ENCODE data around the gene ANKRD13A.
"Not testable (repeated sequence)": the region's sequence is repeated elsewhere in the genome, so short reads cannot be mapped to it uniquely, and the experiment has no call there.

ANKRD13A gene

GRCh38 chr12:110037315-110037714 is 38.1 kb downstream of the ANKRD13A start:
- no peak overlapping the region for H3K9ac ChIP-seq (ENCODE audit: low read depth, low read length)
- H3K27me3 ChIP-seq (ENCODE audit: insufficient read depth, low read length) = no peaks in the 10 kb centered on the region
- H3K9me3 ChIP-seq (ENCODE audit: insufficient read depth, low read depth, low read length) = no peaks in the 10 kb centered on the region
- no peak overlapping the region for H3K4me3 ChIP-seq (ENCODE audit: low read length)
- peaks cover 12% of the 10 kb centered on the region; the same call in 1 of the 2 replicates for H3K4me1 ChIP-seq (ENCODE audit: insufficient read depth, low read length)
- peaks cover 35% of the 10 kb centered on the region for H3K36me3 ChIP-seq (ENCODE audit: insufficient read depth, low read depth, low read length)
- no peak overlapping the region for H3K27ac ChIP-seq (ENCODE audit: low read length)

- H3K4me3 ChIP-seq (ENCODE audit: low read length) = no peak overlapping the region
- H3K9me3 ChIP-seq (ENCODE audit: insufficient read depth, low read depth, low read length) = no peaks in the 10 kb centered on the region
- H3K36me3 ChIP-seq (ENCODE audit: insufficient read depth, low read depth, low read length) = peaks cover 32% of the 10 kb centered on the region
- H3K9ac ChIP-seq (ENCODE audit: low read depth, low read length) = no peak overlapping the region
- no peaks in the 10 kb centered on the region for H3K27me3 ChIP-seq (ENCODE audit: insufficient read depth, low read length)
- peaks cover 12% of the 10 kb centered on the region; the same call in 1 of the 2 replicates for H3K4me1 ChIP-seq (ENCODE audit: insufficient read depth, low read length)
- no peak overlapping the region for H3K27ac ChIP-seq (ENCODE audit: low read length)
These were observed 39.5 kb downstream of the ANKRD13A start for GRCh38 chr12:110038741-110039084.

GRCh38 chr12:110039085-110039807 is 40.0 kb downstream of the ANKRD13A start:
- Histone ChIP-seq H3K36me3 (ENCODE audit: insufficient read depth, low read depth, low read length) (peaks cover 29% of the 10 kb centered on the region), H3K27me3 (ENCODE audit: insufficient read depth, low read length) (no peaks in the 10 kb centered on the region), H3K9ac (ENCODE audit: low read depth, low read length) (no peak overlapping the region), H3K4me1 (ENCODE audit: insufficient read depth, low read length) (peaks cover 12% of the 10 kb centered on the region; the same call in 1 of the 2 replicates), H3K4me3 (ENCODE audit: low read length) (no peak overlapping the region), H3K27ac (ENCODE audit: low read length) (no peak overlapping the region), H3K9me3 (ENCODE audit: insufficient read depth, low read depth, low read length) (no peaks in the 10 kb centered on the region)

- no peak overlapping the region for H3K4me3 ChIP-seq (ENCODE audit: low read length)
- H3K4me1 ChIP-seq (ENCODE audit: insufficient read depth, low read length) = peaks cover 12% of the 10 kb centered on the region; the same call in 1 of the 2 replicates
- H3K9ac ChIP-seq (ENCODE audit: low read depth, low read length) = no peak overlapping the region
- H3K27me3 ChIP-seq (ENCODE audit: insufficient read depth, low read length) = no peaks in the 10 kb centered on the region
- no peak overlapping the region for H3K27ac ChIP-seq (ENCODE audit: low read length)
- peaks cover 19% of the 10 kb centered on the region for H3K36me3 ChIP-seq (ENCODE audit: insufficient read depth, low read depth, low read length)
- no peaks in the 10 kb centered on the region for H3K9me3 ChIP-seq (ENCODE audit: insufficient read depth, low read depth, low read length)
These were observed 43.0 kb downstream of the ANKRD13A start for GRCh38 chr12:110042264-110042663.

GRCh38 chr12:110046451-110047187 is 47.4 kb downstream of the ANKRD13A start:
- Histone ChIP-seq H3K4me3 (ENCODE audit: low read length) (peak overlapping the region; percentile 7; the same call in 1 of the 2 replicates), H3K4me1 (ENCODE audit: insufficient read depth, low read length) (peaks cover 3% of the 10 kb centered on the region; the same call in 1 of the 2 replicates)

GRCh38 chr12:110047297-110047940 is 48.2 kb downstream of the ANKRD13A start:
- no peak overlapping the region for H3K27ac ChIP-seq (ENCODE audit: low read length)
- H3K9me3 ChIP-seq (ENCODE audit: insufficient read depth, low read depth, low read length) = no peaks in the 10 kb centered on the region
- H3K4me3 ChIP-seq (ENCODE audit: low read length) = peak overlapping the region; percentile 92
- H3K4me1 ChIP-seq (ENCODE audit: insufficient read depth, low read length) = peaks cover 3% of the 10 kb centered on the region; the same call in 1 of the 2 replicates
- H3K27me3 ChIP-seq (ENCODE audit: insufficient read depth, low read length) = no peaks in the 10 kb centered on the region
- peak overlapping the region; percentile 80; the same call in 1 of the 2 replicates for H3K9ac ChIP-seq (ENCODE audit: low read depth, low read length)
- peaks cover under 1% of the 10 kb centered on the region for H3K36me3 ChIP-seq (ENCODE audit: insufficient read depth, low read depth, low read length)

More at GRCh38 chr12:110046451-110047187, 47.4 kb downstream of the ANKRD13A start:
- peaks cover 9% of the 10 kb centered on the region for H3K36me3 ChIP-seq (ENCODE audit: insufficient read depth, low read depth, low read length)
- H3K9me3 ChIP-seq (ENCODE audit: insufficient read depth, low read depth, low read length) = no peaks in the 10 kb centered on the region
- H3K27ac ChIP-seq (ENCODE audit: low read length) = no peak overlapping the region
- H3K9ac ChIP-seq (ENCODE audit: low read depth, low read length) = no peak overlapping the region
- H3K27me3 ChIP-seq (ENCODE audit: insufficient read depth, low read length) = no peaks in the 10 kb centered on the region

- no peaks in the 10 kb centered on the region for H3K9me3 ChIP-seq (ENCODE audit: insufficient read depth, low read depth, low read length)
- H3K4me3 ChIP-seq (ENCODE audit: low read length) = peak within 1 kb of the TSS; percentile 92
- H3K4me1 ChIP-seq (ENCODE audit: insufficient read depth, low read length) = peaks cover 3% of the 10 kb centered on the region; the same call in 1 of the 2 replicates
- no peaks in the 10 kb centered on the region for H3K36me3 ChIP-seq (ENCODE audit: insufficient read depth, low read depth, low read length)
- H3K27ac ChIP-seq (ENCODE audit: low read length) = no peak within 1 kb of the TSS
- peak within 1 kb of the TSS; percentile 80; the same call in 1 of the 2 replicates for H3K9ac ChIP-seq (ENCODE audit: low read depth, low read length)
- H3K27me3 ChIP-seq (ENCODE audit: insufficient read depth, low read length) = no peaks in the 10 kb centered on the region
These were observed 49.2 kb downstream of the ANKRD13A start, which contains the start of gene C12orf76 for GRCh38 chr12:110048242-110049027. TSS of gene C12orf76 (minus strand) at chr12:110048522. CDS start at chr12:110048495, 27 bp downstream.

- Histone ChIP-seq H3K9ac (ENCODE audit: low read depth, low read length) (peak overlapping the region; percentile 80; the same call in 1 of the 2 replicates), H3K4me3 (ENCODE audit: low read length) (peak overlapping the region; percentile 92)
These were observed 49.8 kb downstream of the ANKRD13A start for GRCh38 chr12:110049034-110049433.

GRCh38 chr12:110049666-110050065 is 50.4 kb downstream of the ANKRD13A start:
- not testable (repeated sequence) for H3K9ac ChIP-seq (ENCODE audit: low read depth, low read length); H3K4me3 ChIP-seq (ENCODE audit: low read length); H3K27ac ChIP-seq (ENCODE audit: low read length); H3K27me3 ChIP-seq (ENCODE audit: insufficient read depth, low read length); H3K36me3 ChIP-seq (ENCODE audit: insufficient read depth, low read depth, low read length); H3K4me1 ChIP-seq (ENCODE audit: insufficient read depth, low read length); H3K9me3 ChIP-seq (ENCODE audit: insufficient read depth, low read depth, low read length)

More at GRCh38 chr12:110049034-110049433, 49.8 kb downstream of the ANKRD13A start:
- not testable (repeated sequence) for H3K27me3 ChIP-seq (ENCODE audit: insufficient read depth, low read length); H3K36me3 ChIP-seq (ENCODE audit: insufficient read depth, low read depth, low read length); H3K27ac ChIP-seq (ENCODE audit: low read length); H3K4me1 ChIP-seq (ENCODE audit: insufficient read depth, low read length); H3K9me3 ChIP-seq (ENCODE audit: insufficient read depth, low read depth, low read length)

GRCh38 chr12:110050927-110051326 is 51.7 kb downstream of the ANKRD13A start:
- H3K27me3 ChIP-seq (ENCODE audit: insufficient read depth, low read length) = no peaks in the 10 kb centered on the region
- H3K9me3 ChIP-seq (ENCODE audit: insufficient read depth, low read depth, low read length) = no peaks in the 10 kb centered on the region
- no peak overlapping the region for H3K4me3 ChIP-seq (ENCODE audit: low read length)
- H3K36me3 ChIP-seq (ENCODE audit: insufficient read depth, low read depth, low read length) = no peaks in the 10 kb centered on the region
- H3K27ac ChIP-seq (ENCODE audit: low read length) = no peak overlapping the region
- H3K4me1 ChIP-seq (ENCODE audit: insufficient read depth, low read length) = peaks cover 3% of the 10 kb centered on the region; the same call in 1 of the 2 replicates
- H3K9ac ChIP-seq (ENCODE audit: low read depth, low read length) = no peak overlapping the region
